T-helper 2 cell (primary cell): ENCODE measurements around the gene SAMSN1.

Experiments used
- DNase-seq, 5 experiments: peaks; one replicate each; pipeline versions ENCODE4 v3.0.0 to v3.0.0-alpha.2; 2012 to 2022
- total RNA-seq, 2 donors: gene quantifications; one replicate each; lab custom pipeline; 2026; lab: John Stamatoyannopoulos, UW

SAMSN1 gene
- 82.4 to 206 reads per million in 2 donors for total RNA-seq

DNA sequence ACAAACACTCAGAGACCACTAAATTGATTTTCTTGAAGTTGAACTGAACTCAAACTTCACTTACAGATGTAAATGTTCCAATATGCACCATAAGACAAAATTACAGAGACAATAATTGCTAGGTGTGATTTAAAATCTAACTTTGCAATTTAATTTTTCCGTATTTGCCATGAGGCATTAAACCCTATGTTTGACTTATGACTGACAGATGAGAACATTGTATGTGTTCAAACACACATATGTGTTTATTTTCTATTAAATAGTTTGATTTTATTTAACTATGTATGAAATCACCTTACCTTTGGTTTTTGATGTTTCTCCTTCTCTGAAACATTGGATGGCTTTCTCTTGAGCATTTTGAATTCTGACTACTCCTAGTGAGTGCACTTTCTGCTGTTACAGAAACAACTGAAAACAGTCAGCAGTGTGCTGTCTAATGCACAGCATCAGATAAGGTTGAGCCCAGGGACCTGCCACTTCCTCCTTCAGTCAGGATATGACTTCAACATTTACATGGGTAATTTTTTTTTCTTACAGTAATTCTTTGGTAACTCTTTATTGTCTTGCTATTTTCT lies at the start of gene SAMSN1:
Gene SAMSN1, minus strand, starts transcription at position 410 of the 575 bp plus-strand sequence. Its CDS starts 54 bp downstream, at position 356.
- peak in 4 of 5 experiments; percentile 43 to 98 (median 63) for DNase-seq

DNA sequence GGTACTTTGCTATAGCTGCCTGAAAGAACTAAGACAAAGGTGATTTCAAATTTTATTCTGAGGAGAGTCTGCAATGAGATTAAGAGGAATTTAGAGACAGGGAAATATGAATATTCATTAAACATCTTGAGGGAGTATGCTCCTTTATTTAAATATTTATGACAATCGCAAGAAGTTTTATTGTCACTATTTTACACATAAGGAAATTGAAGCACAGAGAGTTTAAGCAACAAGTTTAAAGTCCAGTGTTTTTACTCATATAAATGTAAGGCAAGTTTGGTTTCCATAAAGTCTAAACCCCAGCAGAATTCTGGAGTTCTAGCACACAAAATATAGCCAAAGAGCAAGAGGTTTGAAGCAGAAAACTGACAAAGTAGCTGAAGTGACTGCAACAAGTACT lies 49.3 kb upstream of the SAMSN1 start:
- DNase-seq = no peak

DNA sequence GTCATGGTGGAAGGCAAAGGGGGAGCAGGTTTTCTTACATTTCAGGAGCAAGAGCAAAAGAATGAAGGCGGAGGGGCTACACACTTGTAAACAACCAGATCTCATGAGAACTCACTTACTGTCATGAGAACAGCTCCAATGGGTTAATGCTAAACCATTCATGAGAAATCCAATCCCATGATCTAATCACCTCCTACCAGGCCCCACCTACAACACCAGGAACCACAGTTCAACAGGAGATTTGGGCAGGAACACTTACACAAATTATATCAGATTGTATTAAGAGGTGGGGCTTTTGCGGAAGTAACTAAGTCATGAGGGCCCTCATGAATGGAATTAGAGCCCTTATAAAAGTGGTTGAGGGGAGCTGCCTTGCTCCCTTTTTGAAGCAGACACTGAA lies 48.9 kb upstream of the SAMSN1 start:
- DNase-seq = no peak

DNA sequence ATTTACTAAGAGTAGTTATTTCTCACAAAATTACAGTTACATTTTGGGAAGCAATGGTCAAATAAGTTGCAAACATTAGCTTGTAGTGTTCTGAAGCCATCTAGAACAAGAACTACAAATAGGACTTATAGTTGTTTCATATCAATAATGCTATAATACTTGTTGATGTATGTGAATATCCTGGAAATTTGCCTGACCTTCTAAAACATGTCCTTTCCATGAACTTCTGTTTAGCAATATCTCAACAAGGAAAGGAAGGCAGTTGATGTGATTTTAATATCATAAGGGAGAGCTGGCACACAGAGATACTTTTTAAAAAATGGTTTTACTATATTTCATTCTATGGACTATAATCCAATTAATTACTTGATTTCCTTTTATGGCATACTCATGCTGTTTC lies 47.1 kb upstream of the SAMSN1 start:
- DNase-seq = no peak

DNA sequence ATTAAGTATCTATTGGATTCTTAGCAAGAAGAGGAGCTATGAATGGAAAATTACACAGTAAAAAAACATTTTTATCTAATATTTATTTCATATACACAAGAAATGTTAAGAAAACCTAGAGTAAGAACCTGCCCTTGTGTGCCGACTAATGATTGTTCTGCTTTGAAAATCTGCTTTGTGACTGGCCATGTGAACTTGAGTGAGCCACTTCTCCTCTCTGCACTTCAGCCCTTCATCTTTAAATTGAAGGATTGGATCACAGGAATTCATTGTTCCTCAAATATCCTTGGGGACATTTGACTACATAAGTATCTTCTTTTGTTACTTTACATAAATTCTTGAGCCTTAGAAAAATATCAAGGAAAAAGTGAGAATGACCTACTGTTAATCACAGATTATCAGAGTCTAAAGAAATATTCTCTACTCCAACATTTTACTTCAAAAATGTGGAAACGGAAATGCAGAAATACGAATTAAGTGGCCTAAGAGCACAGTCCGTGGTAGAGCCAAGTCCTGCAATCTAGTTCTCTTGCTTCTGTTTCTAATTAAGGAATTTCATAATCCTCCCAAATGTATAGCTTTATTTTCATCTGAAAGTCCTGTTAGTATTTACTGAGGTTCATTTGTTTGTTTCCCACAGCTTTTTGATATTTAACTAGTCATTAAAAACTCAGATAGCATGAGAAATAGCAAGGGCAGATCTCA lies 46.3 kb upstream of the SAMSN1 start:
- no peak for DNase-seq

DNA sequence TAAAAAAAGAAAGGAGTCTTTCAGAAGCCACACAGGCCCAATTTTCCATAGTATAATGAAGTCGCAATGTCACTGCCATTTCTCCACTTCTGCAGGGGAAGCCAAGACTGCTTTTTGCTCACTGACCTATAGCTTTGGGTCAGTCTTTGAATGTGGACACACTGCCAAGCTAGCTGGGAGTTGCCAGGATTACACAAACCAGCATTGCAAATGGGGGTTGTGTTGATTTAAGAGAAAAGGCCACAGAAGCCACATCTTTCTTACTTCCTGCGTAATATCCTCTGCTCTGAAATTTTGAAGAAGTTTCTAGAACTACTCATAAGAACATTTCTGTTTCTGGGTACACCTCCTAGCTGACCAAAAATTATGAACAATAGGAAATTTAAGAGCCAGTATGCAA lies 45.8 kb upstream of the SAMSN1 start:
- peak in 1 of 5 experiments; percentile 84 for DNase-seq

DNA sequence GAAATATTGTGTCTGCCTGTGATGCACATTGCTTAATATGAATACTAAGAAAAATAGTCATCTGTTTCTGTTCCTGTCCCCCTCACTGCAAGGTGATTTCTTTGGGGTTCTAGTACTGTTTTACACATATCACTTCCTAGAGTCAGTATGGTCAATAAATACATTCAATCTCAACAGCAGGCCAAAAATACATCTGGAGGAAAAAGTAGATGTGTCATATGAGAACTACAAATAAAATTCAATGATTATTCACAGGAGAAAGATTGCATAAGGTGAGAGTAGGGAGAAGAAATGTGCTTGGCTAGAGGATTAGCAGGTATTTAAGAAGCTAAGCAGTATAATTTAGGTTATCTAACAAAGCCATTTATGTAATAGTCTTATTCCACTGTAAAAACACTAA lies 45.3 kb upstream of the SAMSN1 start:
- DNase-seq = no peak

DNA sequence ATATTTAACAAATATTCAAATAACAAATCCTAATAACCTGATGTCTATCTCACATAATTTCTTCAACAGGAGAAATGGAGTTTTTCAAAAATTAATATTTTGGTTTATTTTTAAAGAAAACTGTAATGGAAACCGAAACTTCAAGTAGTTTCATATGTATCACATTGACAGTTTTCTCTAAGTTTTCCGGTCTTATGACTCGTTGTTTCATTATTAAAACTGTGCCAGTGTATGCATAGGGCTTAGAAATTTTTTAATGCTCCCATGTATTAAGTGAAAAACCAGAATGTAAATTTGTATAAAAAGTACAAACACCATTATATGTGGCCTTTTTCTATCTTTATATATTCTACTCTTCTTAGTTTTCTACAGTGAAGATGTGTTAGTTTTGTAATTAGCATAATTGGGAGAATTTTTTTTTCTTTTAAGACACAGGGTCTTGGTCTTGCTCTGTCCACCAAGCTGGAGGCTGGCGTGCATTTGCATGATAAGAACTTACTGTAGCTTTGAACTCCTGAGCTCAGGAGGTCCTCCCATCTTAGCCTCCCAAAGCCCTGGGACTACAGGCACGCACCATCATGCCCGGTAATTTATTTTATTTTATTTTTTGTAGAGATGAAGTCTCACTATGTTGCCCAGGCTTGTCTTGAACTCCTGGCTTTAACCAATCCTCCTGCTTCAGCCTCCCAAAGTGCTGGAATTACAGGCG lies 43.9 kb upstream of the SAMSN1 start:
- DNase-seq = peak in 1 of 5 experiments; percentile 77

DNA sequence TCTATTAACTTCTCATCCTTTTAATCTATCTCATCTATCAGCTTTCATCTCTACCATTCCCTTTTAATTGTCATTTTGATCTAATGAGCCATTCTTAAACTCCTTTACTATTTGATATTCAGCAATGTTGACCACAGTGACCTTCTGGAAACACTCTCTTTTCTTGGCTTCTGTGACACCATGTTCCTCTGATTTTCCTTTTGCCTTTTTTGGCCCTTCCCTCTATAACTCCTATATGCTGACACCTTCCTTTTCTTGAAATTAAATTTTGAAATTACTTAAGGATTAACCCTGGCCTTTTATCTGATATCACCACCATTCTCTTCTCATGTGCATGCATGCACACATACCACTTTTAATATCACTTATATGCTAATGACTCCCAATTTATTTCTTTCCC lies 41.2 kb upstream of the SAMSN1 start:
- DNase-seq = no peak

DNA sequence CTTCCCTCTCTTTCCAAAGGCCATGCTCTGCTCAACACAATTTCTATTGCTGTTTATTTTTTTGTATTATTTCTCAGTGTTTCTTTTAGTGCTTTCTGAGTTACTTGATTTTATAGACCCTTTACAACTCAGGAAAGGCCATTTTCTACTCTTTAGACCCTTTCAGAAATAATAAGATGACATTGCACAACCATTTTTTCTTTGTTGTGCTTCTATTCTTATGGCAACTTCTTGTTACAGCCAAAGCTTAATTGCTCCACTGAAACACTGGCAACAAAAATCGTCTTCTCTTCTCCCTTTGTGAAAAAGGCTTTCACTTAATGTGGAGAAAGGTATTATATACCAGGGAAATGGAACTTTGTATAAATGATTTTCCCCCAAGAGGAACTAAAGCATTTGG lies 39.0 kb upstream of the SAMSN1 start:
- DNase-seq = no peak

DNA sequence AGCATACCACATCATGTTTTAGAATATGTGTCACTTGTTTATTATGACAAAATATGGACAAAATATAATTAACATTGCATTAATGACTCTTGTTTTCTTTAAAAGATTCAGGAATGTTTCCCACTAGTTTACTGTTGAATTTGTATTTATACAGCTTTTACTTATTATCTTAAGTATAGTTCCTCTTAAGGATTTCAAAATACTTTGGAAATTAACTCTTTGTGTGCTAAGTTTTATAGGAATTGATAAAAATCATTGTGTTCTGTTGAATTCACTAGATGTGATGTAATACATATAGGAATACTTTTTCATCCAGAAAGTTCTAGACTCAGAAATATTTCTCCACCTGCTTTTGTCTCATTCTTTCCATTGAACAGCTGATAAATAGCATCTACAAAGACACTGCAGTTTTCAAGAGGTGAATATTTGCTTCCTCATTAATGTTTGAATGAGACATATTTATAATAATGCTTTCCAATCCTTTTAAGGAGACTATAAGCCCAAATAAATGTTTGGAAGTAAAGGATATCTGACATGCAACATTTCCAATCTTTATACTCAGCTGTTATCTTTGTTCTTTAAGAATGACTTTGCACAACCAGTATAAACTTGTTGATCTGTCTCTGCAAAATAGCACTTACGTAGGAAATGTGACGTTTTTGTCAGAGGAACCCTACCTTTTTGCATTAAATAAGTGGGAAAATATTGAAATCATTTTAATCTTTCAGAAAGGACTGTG lies 38.4 kb upstream of the SAMSN1 start:
- no peak for DNase-seq

DNA sequence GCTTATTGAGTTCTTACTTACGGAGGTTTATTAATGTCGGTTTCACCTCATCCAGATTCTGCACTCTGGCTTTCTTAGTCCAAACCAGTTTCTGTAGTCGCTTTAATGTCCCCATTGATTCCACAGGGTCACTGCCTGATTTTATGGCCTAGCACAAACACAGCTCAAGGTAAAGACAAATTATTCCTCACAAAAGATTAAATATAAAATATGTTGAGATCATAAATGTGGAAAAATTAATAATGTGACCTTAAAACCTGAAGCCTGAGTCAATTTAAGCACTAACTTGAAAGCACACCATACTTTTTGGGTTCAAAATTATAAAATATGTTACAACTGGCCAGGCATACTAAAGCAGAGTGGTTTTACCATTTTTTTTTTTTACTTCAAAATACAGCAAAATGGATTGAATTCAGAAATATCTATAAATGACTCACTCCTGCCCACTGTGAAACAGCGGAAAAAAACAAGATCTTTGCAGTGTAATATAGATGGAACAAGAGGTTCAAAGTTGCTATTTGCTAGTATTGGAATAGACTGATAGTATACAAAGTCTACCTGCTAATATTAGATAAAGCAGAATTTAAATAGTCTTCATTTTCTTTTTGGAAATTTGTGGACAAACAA lies 37.6 kb upstream of the SAMSN1 start:
- peak in 1 of 5 experiments; percentile 41 for DNase-seq

DNA sequence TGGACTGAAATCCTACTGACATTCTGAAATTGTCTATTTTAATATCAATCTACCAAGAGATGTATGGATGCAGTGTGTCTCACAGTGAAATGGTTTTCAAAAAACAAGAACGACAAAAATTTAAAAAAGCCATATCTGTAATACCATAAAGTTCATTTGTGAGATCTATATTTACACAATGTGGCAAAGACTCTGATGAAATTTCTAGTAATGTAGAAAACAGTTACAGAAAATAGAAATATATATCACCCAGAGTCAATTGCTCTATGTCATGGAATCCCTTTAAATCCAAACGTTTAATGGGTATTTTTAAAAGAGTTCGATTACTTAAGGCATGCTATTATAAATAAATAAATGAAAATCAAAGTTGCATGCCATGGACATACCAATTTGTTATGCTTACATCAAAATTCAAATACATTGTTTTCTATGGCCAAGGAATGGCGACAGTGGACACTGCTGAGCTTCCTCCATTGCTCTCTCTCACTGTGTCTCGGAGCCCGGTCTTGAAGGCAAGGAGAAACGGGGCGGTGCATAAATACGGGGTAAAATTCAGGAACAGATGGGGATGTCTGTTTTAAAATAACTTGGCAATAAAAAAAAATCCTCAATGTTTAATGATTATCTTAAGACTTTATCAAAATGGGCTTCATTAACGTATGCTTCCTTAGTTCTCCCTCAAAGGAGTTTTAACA lies 37.0 kb upstream of the SAMSN1 start:
- DNase-seq = no peak

DNA sequence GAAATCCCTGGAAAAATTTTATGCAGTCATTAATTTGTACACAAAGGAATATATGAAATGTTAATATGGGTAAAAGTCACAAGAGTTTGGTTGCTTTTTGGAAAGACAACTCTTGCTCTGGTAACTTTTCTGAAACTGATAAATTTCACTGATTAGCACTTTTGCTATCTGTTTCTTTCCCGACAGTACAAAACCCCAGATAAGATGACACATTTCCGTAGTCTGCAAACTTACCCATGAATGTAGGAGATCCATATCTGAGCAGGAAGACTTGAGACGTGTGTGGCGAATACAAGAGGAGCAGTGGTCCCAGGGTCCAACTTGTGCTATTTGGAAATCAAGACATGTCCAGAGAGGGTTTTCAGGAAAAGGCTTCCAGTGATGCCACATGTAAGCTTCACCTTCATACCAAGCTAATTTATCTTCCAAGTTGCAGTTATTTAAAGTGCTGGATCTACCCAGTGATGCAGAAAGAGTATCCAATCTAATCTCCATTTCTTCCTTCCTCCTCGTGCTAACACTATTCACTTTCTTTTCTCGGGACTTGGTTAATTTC lies 35.9 kb upstream of the SAMSN1 start:
- DNase-seq = peak in 1 of 5 experiments; percentile 94

DNA sequence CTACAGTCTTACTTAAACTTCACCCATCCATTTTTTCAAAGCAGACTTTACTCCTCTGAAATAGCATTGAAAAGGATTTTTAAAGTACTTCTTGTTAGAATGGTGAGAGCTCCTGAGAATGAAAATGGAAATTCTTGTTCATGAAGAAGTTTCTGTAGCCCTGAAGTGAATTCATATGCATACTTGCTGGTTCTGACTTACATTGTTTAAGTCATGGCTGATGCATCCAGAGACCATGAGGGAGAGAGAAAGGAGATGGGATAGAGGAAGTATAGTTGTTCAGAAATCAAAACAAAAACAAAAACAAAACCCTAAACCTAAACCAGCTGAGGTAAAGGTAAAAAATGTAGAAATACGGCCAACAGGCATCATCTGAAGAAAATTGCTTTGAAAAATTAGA lies 27.1 kb upstream of the SAMSN1 start:
- DNase-seq = no peak

DNA sequence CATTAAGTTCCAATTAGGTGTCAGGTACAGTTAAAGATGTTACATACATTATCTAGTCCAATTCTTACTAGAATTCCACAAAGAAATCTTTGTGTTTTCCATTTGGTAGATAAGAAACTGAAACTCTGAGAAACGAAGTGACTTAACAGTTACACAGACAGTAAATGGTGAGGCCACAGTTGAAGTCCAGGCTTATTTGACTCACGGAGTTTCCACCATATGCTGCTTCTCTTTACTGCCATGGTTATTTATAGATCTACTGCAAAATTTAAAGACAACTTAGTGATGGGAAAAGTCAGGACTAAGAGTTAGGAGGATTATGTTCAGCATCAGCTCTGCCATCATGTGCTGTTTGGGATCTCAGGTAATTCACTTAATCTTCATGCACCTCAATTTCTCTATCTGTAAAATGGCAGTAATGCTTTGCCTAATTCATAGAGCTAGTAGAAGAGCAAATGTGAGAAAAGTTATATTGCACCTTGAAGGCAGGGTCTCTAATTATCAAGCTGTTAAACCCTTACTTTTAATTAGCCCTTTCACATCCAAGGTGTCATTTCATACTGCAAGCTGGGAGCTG lies 26.2 kb upstream of the SAMSN1 start:
- no peak for DNase-seq

DNA sequence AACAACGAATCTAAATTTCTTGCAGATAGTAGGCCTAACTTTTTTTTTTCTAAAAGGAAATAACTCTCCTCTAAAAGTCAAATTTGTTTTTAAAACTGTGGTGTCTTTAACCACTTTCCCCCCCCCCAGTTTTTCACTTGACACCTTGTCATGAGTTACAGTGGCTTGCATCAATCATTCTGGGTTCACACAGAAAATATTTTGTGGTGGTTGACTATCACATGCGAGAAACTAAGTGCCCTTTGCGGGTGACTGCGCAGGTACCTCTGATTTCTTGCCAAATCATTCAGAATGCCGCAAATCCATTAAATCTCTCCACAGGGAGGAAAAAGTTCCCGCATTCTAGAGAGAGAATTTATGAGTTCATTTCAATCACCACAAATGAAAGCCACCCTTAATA lies 23.8 kb upstream of the SAMSN1 start:
- peak in 1 of 5 experiments; percentile 42 for DNase-seq

DNA sequence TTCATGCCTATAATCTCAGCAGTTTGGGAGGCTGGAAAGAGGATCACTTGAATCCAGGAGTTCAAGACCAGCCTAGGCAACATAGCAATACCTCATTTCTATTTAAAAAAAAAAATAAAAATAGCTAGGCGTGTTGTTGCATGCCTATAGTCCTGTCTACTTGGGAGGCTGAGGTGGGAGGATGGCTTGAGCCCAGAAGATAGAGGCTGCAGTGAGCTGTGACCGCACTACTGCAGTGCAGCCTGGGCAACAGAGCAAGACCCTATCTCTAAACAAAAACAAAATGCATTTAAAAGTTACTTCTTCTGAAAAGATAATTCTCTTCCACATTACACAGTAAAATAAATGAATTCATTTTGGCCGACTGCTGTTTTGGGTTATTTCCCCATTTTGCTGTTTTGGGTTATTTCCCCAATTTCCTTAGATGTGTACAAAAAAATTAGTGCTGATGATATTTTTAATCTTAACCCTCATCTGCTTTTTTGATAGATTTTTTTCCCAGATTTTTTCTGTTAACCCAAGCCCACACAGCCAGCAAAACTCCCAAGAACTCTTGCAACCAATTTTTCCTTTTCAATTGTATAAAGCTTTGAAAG lies 23.0 kb upstream of the SAMSN1 start:
- DNase-seq = no peak

DNA sequence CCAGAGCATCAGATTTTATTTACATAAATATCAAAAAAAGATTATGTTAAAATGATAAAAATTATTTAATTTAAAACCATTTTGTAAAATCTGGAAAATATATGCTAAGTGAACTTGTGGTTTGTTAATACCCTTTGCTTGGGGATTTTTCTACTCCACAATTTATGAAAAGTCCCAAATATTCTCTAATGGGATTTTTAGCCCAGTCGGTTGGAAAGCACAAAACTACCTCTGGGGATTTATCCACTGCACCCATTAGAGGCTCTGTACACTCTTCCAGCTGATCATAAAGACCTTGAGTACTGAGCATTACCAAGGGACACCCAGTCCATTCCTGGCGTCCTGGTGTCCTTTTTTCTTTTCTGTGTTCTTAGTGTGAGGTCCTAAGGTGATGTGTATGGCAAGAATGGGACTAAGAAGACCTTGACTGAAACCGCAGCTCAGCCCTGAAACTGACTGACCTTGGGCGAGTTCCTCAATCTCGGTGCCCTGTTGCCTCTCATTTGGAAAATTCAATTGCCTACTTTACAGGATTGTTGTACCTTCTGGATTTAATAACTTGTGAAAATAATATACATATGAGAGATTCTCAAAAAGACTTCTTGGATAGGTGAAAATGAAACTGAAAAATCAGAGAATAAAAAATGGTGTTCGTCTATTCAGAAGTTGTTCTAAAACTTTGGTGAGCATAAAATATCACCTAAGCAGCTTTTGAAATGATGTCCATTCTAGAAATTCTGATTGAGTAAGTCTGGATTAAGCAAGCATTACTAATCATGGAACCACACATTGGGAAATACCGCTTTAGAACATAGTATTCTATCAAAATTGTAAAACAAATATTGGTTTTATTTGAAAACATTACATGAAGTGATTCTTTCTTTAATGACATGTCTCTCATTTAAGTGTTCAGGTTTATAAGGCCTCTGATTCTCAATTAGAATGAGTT lies 21.5 kb upstream of the SAMSN1 start:
- DNase-seq = no peak

DNA sequence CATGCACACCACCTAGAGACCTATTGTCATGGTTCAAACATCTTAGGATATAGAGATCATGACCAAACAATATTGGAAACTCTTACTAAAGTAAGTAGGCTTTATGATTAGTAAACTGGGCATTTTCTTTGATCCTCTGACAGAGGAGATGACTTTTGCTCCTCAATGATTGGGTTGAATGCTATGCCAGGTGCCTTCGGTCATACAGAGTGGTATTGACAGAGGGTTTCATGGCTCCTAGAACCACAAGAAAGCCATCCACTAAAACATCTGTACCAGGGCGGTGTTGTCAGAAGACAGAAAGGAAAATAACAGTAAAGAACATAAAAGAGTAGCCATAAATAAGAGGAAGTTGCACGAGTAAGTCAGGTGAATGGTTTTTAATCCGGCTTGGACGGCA lies 20.8 kb upstream of the SAMSN1 start:
- no peak for DNase-seq
